Measurements from ENCODE around the gene ZNF513.
"Not testable (repeated sequence)": the region's sequence is repeated elsewhere in the genome, so short reads cannot be mapped to it uniquely, and the experiment has no call there.

ZNF513 gene

GRCh38 chr2:27362678-27363420, 17.7 kb downstream of the ZNF513 start:
- H3K27ac ChIP-seq = no peak overlapping the region
- DNase-seq (ENCODE audit: low read depth, low spot score) = no peak

- peak; percentile 83 for DNase-seq (ENCODE audit: low read depth, low spot score)
- peak within 1 kb of the TSS; percentile 93 for H3K27ac ChIP-seq
These were observed 24.0 kb downstream of the ZNF513 start, which contains the start of gene GTF3C2 for GRCh38 chr2:27356382-27357181. Gene GTF3C2, minus strand, starts transcription at chr2:27356764. Its CDS starts 13,210 bp downstream, at chr2:27343554.

- H3K27ac ChIP-seq = peak overlapping the region; percentile 93
- DNase-seq (ENCODE audit: low read depth, low spot score) = no peak
These were observed 24.5 kb downstream of the ZNF513 start for GRCh38 chr2:27356056-27356381.

- peak overlapping the region; percentile 21 for H3K27ac ChIP-seq
These were observed 26.0 kb downstream of the ZNF513 start for GRCh38 chr2:27354597-27354927.

GRCh38 chr2:27353762-27354596, 26.6 kb downstream of the ZNF513 start:
- H3K27ac ChIP-seq = peak overlapping the region; percentile 21
- DNase-seq (ENCODE audit: low read depth, low spot score) = no peak

More at GRCh38 chr2:27354597-27354927, 26.0 kb downstream of the ZNF513 start:
- DNase-seq (ENCODE audit: low read depth, low spot score) = no peak

- H3K27ac ChIP-seq = peak overlapping the region; percentile 21
- DNase-seq (ENCODE audit: low read depth, low spot score) = not testable (repeated sequence)
These were observed 27.2 kb downstream of the ZNF513 start for GRCh38 chr2:27353386-27353761.

GRCh38 chr2:27351802-27352598, 28.5 kb downstream of the ZNF513 start:
- no peak for DNase-seq (ENCODE audit: low read depth, low spot score)
- no peak overlapping the region for H3K27ac ChIP-seq

GRCh38 chr2:27350106-27350693, 30.3 kb downstream of the ZNF513 start:
- DNase-seq (ENCODE audit: low read depth, low spot score) = no peak
- no peak overlapping the region for H3K27ac ChIP-seq

GRCh38 chr2:27347641-27348040, 32.9 kb downstream of the ZNF513 start:
- no peak for DNase-seq (ENCODE audit: low read depth, low spot score)

GRCh38 chr2:27336173-27336572, 44.4 kb downstream of the ZNF513 start:
- no peak for DNase-seq (ENCODE audit: low read depth, low spot score)
- H3K27ac ChIP-seq = no peak overlapping the region

More at GRCh38 chr2:27347641-27348040, 32.9 kb downstream of the ZNF513 start:
- no peak overlapping the region for H3K27ac ChIP-seq

GRCh38 chr2:27335311-27335710, 45.2 kb downstream of the ZNF513 start:
- DNase-seq (ENCODE audit: low read depth, low spot score) = no peak
- no peak overlapping the region for H3K27ac ChIP-seq

Data from epithelial cell of prostate (primary cell).